SK-N-SH treated with all-trans-retinoic acid at 6 μM for 48 hours (cell line): Measurements from ENCODE around the gene EXOSC5.
"Not testable (repeated sequence)": the region's sequence is repeated elsewhere in the genome, so short reads cannot be mapped to it uniquely, and the experiment has no call there.

Experiments
- ATAC-seq: fragments of 200-7000 bp; cut with Tn5 transposase; 3 replicates; pipeline ENCODE4 v1.9.1; 2020; ENCODE audit warnings: mild to moderate bottlenecking, moderate library complexity
- ARNTL ChIP-seq: fragments of 450-650 bp; formaldehyde crosslinking; IDR thresholded peaks from 2 replicates; pipeline ENCODE4 v1.5.0; 2020; ENCODE audit warnings: low read depth, mild to moderate bottlenecking, moderate library complexity, borderline replicate concordance
- BACH2 ChIP-seq: fragments of 250-450 bp; sonication (Bioruptor Pico); IDR thresholded peaks from 2 replicates; pipeline ENCODE4 v1.9.0; 2021; ENCODE audit warnings: mild to moderate bottlenecking, borderline replicate concordance
- CSDC2 ChIP-seq: fragments of 250-450 bp; sonication (Bioruptor Pico); IDR thresholded peaks from 2 replicates; pipeline ENCODE4 v1.5.0; 2020; ENCODE audit warnings: mild to moderate bottlenecking, moderate library complexity
- ESRRG ChIP-seq: fragments of 250-450 bp; sonication (Bioruptor Pico); IDR thresholded peaks from 2 replicates; pipeline ENCODE4 v1.6.1; 2021; ENCODE audit warnings: mild to moderate bottlenecking
- GLIS3 ChIP-seq: fragments of 250-450 bp; sonication (Bioruptor Pico); IDR thresholded peaks from 2 replicates; pipeline ENCODE4 v1.5.0; 2020; ENCODE audit warnings: mild to moderate bottlenecking, moderate library complexity
- ISL1 ChIP-seq: fragments of 250-450 bp; sonication (Bioruptor Pico); IDR thresholded peaks from 2 replicates; pipeline ENCODE4 v2.1.2; 2022; ENCODE audit warnings: mild to moderate bottlenecking, moderate library complexity
- OSR1 ChIP-seq: fragments of 250-450 bp; sonication (Bioruptor Pico); IDR thresholded peaks from 2 replicates; pipeline ENCODE4 v1.8.0; 2022; ENCODE audit warnings: moderate library complexity, mild to moderate bottlenecking, inconsistent platforms
- PPARA ChIP-seq: fragments of 250-450 bp; sonication (Bioruptor Pico); IDR thresholded peaks from 2 replicates; pipeline ENCODE4 v1.5.0; 2020; ENCODE audit warnings: mild to moderate bottlenecking, borderline replicate concordance
- RARB ChIP-seq: fragments of 250-450 bp; sonication (Bioruptor Pico); IDR thresholded peaks from 2 replicates; pipeline ENCODE4 v1.8.0; 2021; ENCODE audit warnings: mild to moderate bottlenecking, moderate library complexity
- SNAI2 ChIP-seq: fragments of 250-450 bp; sonication (Bioruptor Pico); IDR thresholded peaks from 2 replicates; pipeline ENCODE4 v1.5.0; 2020; ENCODE audit warnings: mild to moderate bottlenecking, moderate library complexity
- TOX ChIP-seq: fragments of 250-450 bp; sonication (Bioruptor Pico); IDR thresholded peaks from 2 replicates; pipeline ENCODE4 v1.8.0; 2021; ENCODE audit warnings: mild to moderate bottlenecking, moderate library complexity, borderline replicate concordance
- ZC3H10 ChIP-seq: fragments of 250-450 bp; sonication (Bioruptor Pico); IDR thresholded peaks from 2 replicates; pipeline ENCODE4 v1.5.1; 2021; ENCODE audit warnings: mild to moderate bottlenecking, moderate library complexity
- ZFP3 ChIP-seq: fragments of 250-450 bp; sonication (Bioruptor Pico); IDR thresholded peaks from 2 replicates; pipeline ENCODE4 v1.5.0; 2020; ENCODE audit warnings: mild to moderate bottlenecking, moderate library complexity
- ZFP30 ChIP-seq: fragments of 450-650 bp; formaldehyde crosslinking; IDR thresholded peaks from 2 replicates; pipeline ENCODE4 v1.5.0; 2022; ENCODE audit warnings: mild to moderate bottlenecking, moderate library complexity
- ZNF565 ChIP-seq: fragments of 450-650 bp; formaldehyde crosslinking; conservative IDR thresholded peaks from 2 replicates; pipeline ENCODE4 v1.5.0; 2020; ENCODE audit warnings: low read depth, mild to moderate bottlenecking, moderate library complexity
- ZNF70 ChIP-seq: fragments of 450-650 bp; formaldehyde crosslinking; IDR thresholded peaks from 2 replicates; pipeline ENCODE4 v1.5.0; 2020; ENCODE audit warnings: mild to moderate bottlenecking, moderate library complexity
- TF ChIP-seq, protein P1 (sequence below): fragments of 250-450 bp; sonication (Bioruptor Pico); IDR thresholded peaks from 2 replicates; pipeline ENCODE4 v1.8.0; 2020; ENCODE audit warnings: mild to moderate bottlenecking, moderate library complexity, borderline replicate concordance
- TF ChIP-seq, protein P2 (sequence below): fragments of 250-450 bp; sonication (Bioruptor Pico); IDR thresholded peaks from 2 replicates; pipeline ENCODE4 v1.5.1; 2020; ENCODE audit warnings: low read depth, mild to moderate bottlenecking, moderate library complexity
- TF ChIP-seq, protein P3 (sequence below): fragments of 250-450 bp; sonication (Bioruptor Pico); IDR thresholded peaks from 2 replicates; pipeline ENCODE4 v1.5.0; 2020; ENCODE audit warnings: mild to moderate bottlenecking, moderate library complexity
- TF ChIP-seq, protein P4 (sequence below): fragments of 250-450 bp; sonication (Bioruptor Pico); IDR thresholded peaks from 2 replicates; pipeline ENCODE4 v1.5.1; 2021; ENCODE audit warnings: mild to moderate bottlenecking, moderate library complexity

Gene EXOSC5

DNA sequence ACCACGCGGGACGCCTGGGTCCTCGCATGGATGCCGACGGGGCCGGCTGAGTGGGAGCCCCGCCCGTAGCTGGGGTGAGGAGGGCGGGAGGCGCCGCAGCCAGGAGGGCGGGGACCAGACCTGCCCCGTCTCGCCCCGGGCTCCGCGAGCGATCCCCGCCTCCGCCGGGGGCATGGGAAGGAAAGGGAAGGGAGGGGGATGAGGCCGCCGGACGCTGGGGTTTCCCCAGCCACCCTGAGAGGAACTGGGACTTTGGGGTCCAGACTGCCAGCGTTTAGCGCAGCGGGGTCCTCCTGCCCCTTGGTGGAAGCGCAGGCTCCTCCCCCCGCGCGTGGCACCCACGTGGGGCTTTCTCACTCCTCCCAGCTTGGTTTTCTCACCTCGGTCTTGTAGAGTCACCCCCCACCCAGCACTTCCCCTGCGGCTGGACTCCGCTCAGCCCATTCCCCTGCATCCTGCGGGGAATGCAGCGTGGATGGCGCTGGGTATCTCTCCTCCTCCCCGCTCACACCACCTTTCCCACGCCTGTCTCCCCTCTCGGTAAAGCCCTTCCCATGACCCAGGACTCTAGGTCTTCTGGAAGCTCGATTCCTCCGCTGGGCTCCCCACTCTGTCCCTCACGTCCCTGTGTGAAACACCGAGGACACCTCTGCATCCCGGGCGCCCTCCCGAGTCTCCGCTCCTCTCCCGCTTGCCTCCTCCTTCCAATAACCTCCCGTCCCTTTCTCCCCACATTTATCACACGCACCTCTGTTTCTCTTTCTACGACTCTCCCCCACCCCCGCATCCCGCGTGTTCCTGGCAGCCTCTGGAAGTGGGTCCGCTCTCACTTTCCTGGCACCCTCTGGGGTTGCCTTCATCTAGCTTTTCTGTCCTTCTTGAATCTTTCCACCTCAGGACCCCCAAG lies 45.6 kb downstream of the EXOSC5 start (continued):
- no peak for TF ChIP-seq BACH2
- no peak for TF ChIP-seq RARB
- TF ChIP-seq SNAI2 (CRISPR knock-in tag), result no peak
- no peak for TF ChIP-seq ZC3H10

DNA sequence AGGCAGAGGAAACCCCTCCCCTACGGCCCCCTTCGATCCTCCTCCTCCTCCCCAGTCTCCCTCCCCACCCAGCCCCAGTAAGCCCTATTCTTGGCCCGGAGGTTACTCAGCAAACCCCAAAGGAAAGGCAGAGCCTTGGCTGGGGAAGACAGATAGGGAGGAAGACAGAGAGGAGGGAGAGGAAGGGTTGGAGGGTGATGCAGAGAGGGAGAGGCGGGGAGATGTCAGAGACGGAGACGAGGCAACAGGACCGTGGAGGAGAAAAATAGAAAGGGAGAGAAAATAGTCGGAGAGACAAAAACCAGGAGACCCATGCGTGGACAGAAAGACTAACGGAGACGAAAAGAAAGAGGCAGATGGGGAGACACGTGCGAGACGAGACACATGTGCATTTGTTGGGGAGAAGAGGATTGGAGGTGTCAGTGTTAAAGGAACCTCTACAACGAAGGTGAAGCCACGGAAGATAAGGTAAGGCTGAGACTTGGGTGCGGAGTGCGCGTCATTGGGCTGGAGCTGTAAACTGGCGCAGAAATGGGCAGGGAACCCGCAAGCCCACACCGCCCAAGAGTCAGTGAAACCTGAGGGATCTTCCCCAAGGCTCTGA lies 46.3 kb downstream of the EXOSC5 start:
- TF ChIP-seq SNAI2 (CRISPR knock-in tag) (no peak), GLIS3 (CRISPR knock-in tag) (no peak), ISL1 (no peak), ZFP30 (CRISPR knock-in tag) (no peak), ZC3H10 (no peak), TOX (CRISPR knock-in tag) (no peak), RARB (no peak)
- TF ChIP-seq, protein P1, sequence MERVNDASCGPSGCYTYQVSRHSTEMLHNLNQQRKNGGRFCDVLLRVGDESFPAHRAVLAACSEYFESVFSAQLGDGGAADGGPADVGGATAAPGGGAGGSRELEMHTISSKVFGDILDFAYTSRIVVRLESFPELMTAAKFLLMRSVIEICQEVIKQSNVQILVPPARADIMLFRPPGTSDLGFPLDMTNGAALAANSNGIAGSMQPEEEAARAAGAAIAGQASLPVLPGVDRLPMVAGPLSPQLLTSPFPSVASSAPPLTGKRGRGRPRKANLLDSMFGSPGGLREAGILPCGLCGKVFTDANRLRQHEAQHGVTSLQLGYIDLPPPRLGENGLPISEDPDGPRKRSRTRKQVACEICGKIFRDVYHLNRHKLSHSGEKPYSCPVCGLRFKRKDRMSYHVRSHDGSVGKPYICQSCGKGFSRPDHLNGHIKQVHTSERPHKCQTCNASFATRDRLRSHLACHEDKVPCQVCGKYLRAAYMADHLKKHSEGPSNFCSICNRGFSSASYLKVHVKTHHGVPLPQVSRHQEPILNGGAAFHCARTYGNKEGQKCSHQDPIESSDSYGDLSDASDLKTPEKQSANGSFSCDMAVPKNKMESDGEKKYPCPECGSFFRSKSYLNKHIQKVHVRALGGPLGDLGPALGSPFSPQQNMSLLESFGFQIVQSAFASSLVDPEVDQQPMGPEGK (CRISPR knock-in tag), result no peak
- TF ChIP-seq, protein P2, sequence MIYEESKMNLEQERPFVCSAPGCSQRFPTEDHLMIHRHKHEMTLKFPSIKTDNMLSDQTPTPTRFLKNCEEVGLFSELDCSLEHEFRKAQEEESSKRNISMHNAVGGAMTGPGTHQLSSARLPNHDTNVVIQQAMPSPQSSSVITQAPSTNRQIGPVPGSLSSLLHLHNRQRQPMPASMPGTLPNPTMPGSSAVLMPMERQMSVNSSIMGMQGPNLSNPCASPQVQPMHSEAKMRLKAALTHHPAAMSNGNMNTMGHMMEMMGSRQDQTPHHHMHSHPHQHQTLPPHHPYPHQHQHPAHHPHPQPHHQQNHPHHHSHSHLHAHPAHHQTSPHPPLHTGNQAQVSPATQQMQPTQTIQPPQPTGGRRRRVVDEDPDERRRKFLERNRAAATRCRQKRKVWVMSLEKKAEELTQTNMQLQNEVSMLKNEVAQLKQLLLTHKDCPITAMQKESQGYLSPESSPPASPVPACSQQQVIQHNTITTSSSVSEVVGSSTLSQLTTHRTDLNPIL (CRISPR knock-in tag), result no peak
- no peak for ATAC-seq

DNA sequence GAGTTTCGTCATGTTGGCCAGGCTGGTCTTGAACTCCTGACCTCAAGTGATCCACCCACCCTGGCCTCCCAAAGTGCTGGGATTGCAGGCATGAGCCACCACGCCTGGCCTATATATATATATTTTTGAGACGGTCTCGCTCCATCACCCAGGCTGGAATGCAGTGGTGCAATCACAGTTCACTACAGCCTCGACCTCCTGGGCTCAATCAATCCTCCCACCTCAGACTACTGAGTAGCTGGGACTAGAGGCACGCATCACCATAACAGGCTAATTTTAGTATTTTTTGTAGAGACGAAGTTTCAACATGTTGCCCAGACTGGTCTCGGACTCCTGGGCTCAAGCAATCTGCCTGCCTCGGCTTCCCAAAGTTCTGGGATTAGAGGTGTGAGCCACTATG lies 50.2 kb downstream of the EXOSC5 start:
- not testable (repeated sequence) for ATAC-seq

DNA sequence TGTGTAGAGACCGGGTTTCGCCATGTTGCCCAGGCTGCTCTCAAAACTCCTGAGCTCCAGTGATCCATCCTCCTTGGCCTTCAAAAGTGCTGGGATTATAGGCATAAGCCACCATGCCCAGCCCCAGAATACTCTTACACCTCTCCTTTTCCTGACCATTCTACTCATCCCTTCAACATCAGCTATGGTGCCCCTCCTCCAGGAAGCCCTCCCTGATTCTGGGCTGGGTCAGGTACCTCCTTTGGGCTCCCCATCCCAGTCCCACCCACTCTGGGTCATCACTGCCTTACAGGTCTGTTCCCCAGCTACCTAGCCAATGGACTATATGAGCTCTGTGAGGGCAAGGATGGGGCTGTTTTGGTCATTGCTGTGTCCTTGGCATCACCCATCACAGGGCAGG lies 53.0 kb downstream of the EXOSC5 start:
- ATAC-seq, result no peak
- no peak for TF ChIP-seq ZC3H10
- no peak for TF ChIP-seq RARB
- TF ChIP-seq ESRRG (CRISPR knock-in tag), result no peak
- no peak for TF ChIP-seq SNAI2 (CRISPR knock-in tag)
- no peak for TF ChIP-seq BACH2
- TF ChIP-seq, protein P3, sequence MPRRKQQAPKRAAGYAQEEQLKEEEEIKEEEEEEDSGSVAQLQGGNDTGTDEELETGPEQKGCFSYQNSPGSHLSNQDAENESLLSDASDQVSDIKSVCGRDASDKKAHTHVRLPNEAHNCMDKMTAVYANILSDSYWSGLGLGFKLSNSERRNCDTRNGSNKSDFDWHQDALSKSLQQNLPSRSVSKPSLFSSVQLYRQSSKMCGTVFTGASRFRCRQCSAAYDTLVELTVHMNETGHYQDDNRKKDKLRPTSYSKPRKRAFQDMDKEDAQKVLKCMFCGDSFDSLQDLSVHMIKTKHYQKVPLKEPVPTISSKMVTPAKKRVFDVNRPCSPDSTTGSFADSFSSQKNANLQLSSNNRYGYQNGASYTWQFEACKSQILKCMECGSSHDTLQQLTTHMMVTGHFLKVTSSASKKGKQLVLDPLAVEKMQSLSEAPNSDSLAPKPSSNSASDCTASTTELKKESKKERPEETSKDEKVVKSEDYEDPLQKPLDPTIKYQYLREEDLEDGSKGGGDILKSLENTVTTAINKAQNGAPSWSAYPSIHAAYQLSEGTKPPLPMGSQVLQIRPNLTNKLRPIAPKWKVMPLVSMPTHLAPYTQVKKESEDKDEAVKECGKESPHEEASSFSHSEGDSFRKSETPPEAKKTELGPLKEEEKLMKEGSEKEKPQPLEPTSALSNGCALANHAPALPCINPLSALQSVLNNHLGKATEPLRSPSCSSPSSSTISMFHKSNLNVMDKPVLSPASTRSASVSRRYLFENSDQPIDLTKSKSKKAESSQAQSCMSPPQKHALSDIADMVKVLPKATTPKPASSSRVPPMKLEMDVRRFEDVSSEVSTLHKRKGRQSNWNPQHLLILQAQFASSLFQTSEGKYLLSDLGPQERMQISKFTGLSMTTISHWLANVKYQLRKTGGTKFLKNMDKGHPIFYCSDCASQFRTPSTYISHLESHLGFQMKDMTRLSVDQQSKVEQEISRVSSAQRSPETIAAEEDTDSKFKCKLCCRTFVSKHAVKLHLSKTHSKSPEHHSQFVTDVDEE (CRISPR knock-in tag), result no peak
- TF ChIP-seq, protein P4, sequence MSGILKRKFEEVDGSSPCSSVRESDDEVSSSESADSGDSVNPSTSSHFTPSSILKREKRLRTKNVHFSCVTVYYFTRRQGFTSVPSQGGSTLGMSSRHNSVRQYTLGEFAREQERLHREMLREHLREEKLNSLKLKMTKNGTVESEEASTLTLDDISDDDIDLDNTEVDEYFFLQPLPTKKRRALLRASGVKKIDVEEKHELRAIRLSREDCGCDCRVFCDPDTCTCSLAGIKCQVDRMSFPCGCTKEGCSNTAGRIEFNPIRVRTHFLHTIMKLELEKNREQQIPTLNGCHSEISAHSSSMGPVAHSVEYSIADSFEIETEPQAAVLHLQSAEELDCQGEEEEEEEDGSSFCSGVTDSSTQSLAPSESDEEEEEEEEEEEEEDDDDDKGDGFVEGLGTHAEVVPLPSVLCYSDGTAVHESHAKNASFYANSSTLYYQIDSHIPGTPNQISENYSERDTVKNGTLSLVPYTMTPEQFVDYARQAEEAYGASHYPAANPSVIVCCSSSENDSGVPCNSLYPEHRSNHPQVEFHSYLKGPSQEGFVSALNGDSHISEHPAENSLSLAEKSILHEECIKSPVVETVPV, result no peak
- TF ChIP-seq ZFP3 (CRISPR knock-in tag), result no peak
- TF ChIP-seq GLIS3 (CRISPR knock-in tag), result no peak
- no peak for TF ChIP-seq ZNF565 (CRISPR knock-in tag)
- TF ChIP-seq ZNF70 (CRISPR knock-in tag), result no peak
- no peak for TF ChIP-seq ZFP30 (CRISPR knock-in tag)
- no peak for TF ChIP-seq ISL1

DNA sequence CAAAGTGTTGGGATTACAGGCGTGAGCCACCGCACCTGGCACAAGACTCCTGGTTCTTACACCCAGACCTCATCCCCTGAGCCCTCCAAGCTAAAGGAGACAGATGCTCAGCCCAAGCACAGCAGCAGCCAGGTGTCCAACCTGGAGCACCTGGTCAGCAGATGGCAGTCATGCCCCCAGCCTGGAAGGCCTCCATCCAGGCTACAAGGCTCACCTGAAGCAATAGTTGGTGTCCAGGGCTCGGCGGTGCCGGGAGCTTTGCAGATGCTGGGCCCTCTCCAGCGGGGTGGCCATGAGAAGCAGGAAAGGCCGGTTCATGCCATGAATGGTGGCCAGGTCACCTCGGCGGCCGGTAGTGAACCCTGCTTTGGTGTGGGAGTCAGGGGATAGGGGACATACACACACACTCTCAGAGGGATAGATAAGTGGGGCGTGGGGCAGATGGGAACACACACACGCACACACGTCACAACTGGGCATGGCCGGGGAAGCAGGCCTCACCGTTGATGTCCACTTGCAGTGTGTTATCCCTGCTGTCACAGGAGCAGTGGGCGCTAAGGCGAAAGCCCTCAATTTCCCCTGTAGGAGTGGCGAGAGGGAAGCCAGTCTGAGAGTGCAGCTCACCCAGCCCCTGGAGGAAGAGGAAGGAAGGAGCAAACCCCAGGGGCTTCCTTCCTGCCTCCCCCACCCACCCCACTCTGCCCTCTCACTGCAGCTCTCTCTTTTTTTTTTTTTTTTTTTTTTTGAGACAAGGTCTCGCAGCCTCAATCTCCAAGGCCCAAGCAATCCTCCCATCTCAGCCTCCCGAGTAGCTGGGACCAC lies 55.3 kb downstream of the EXOSC5 start:
- no peak for ATAC-seq

More for the DNA sequence above, 55.3 kb downstream of the EXOSC5 start:
- TF ChIP-seq OSR1 (CRISPR knock-in tag), result no peak
- no peak for TF ChIP-seq ZFP30 (CRISPR knock-in tag)
- TF ChIP-seq CSDC2, result no peak
- TF ChIP-seq PPARA, result no peak
- no peak for TF ChIP-seq ARNTL (CRISPR knock-in tag)
- TF ChIP-seq GLIS3 (CRISPR knock-in tag), result no peak
- no peak for TF ChIP-seq BACH2
- TF ChIP-seq ISL1, result no peak
- TF ChIP-seq ZNF70 (CRISPR knock-in tag), result no peak
- TF ChIP-seq, protein P4, result no peak
